Pancreas (tissue), 10 donors: ENCODE measurements around the gene LMF2. TPM values are rescaled to one million over a fixed set of nuclear protein-coding genes. Genes with fewer than 3 reads are reported as not detected.

Source experiments
- ATAC-seq, 4 donors: fragments of 200-7000 bp; cut with Tn5 transposase; one replicate each; pipeline versions ENCODE4 v1.8.0 to v1.9.1; 2020; ENCODE audit warnings: mild to moderate bottlenecking in 4 of 4, moderate library complexity in 4 of 4
- DNase-seq, 6 donors: peaks; one replicate each; pipeline ENCODE4 v3.0.0-alpha.2; 2020
- FAIRE-seq: peaks from 2 replicates; lab custom pipeline; 2012; peaks lifted over from hg19 to GRCh38; lab: Jason Lieb, UNC
- H3K27ac ChIP-seq, 4 donors: fragments of 200-600 bp; sonication (generic); 1 replicate in 3 of 4; 2 replicates in 1 of 4; pipeline versions ENCODE4 v1.5.0 to v1.8.0; 2020
- H3K27me3 ChIP-seq, 4 donors: fragments of 200-600 bp; one replicate each; pipeline ENCODE4 v1.8.0; 2021
- H3K36me3 ChIP-seq, 3 donors: fragments of 200-600 bp; sonication (generic) in 1 of 3; one replicate each; pipeline versions ENCODE4 v1.5.0 to v1.8.0; 2020 to 2021
- H3K4me1 ChIP-seq, 3 donors: fragments of 200-600 bp; one replicate each; pipeline ENCODE4 v1.8.0; 2021
- H3K4me3 ChIP-seq, 4 donors: fragments of 200-600 bp; sonication (generic) in 2 of 4; one replicate each; pipeline versions ENCODE4 v1.5.0 to v1.8.0; 2020 to 2021
- H3K9me3 ChIP-seq, 4 donors: fragments of 200-600 bp; one replicate each; pipeline ENCODE4 v1.8.0; 2021
- WGBS, 2 donors: extraction: QIAGEN DNeasy Blood & Tissue Kit; methylation state at CpG; one replicate each; pipeline ENCODE4 v1.1.7; 2013; 5-methylcytosine and 5-hydroxymethylcytosine counted together
- intact Hi-C, 3 donors: fragments of 100-400 bp; cut with DNase I; formaldehyde crosslinking; loops; one replicate each; pipeline versions ENCODE4 v1.11.1 to v1.14.2; 2022
- polyA plus RNA-seq, 2 donors: library from polyadenylated mRNA; stranded (reverse); fragments of 200-250 nt; gene quantifications; one replicate each; pipeline ENCODE4 v1.2.3, GENCODE V29; 2013
- total RNA-seq, 6 donors: library from RNA; stranded (reverse); fragmentation: NEBNext Ultra II Directional in 4 of 6; extraction: Animal tissue kit (Norgen Biotek cat#: 25700) in 4 of 6; gene quantifications; one replicate each; pipeline versions ENCODE4 v1.2.1 to v1.2.4, GENCODE V29; 2021 to 2023
- TF ChIP-seq, protein P1 (sequence below), 4 donors: fragments of 200-600 bp; sonication (generic) in 3 of 4; IDR thresholded peaks; one replicate each; pipeline versions ENCODE4 v1.5.0 to v1.8.0; 2021; ENCODE audit warnings: antibody characterized with exemption in 4 of 4
- donor health status: healthy with polysubstance abuse.
- donor health status: DM: no; HTN: no; CAD: no; lungs with moderate emphysema.
- donor health status: DM: no; HTN: no; CAD: no.
- donor health status: control.
- donor health status: control.
- donor health status: Bipolar disorder and iron deficiency.
- donor health status: DM: yes; HTN: yes; CAD: no.
- donor health status: DM: no; HTN: no; CAD: no.
- donor health status: DM: no; HTN: no; CAD: no.
- donor health status: DM: yes; HTN: yes; CAD: no.

The LMF2 gene
- total and polyA plus RNA-seq, 8 donors = 50.3 to 175 (median 135) TPM

- WGBS, 2 donors = 86 to 94% methylated on average over 8 of the region's 8 CpGs
- Histone ChIP-seq H3K4me3 (no peak overlapping the region), H3K4me1 (peaks cover 0 to 4% (median 0%) of the 10 kb centered on the region in 3 donors), H3K27ac (no peak overlapping the region), H3K9me3 (no peaks in the 10 kb centered on the region), H3K27me3 (peaks cover 0 to 4% (median 1%) of the 10 kb centered on the region in 4 donors), H3K36me3 (no peaks in the 10 kb centered on the region)
- ATAC-seq (no peak), FAIRE-seq (no peak), DNase-seq (no peak)
- intact Hi-C loops = no loop called here
- TF ChIP-seq, protein P1, sequence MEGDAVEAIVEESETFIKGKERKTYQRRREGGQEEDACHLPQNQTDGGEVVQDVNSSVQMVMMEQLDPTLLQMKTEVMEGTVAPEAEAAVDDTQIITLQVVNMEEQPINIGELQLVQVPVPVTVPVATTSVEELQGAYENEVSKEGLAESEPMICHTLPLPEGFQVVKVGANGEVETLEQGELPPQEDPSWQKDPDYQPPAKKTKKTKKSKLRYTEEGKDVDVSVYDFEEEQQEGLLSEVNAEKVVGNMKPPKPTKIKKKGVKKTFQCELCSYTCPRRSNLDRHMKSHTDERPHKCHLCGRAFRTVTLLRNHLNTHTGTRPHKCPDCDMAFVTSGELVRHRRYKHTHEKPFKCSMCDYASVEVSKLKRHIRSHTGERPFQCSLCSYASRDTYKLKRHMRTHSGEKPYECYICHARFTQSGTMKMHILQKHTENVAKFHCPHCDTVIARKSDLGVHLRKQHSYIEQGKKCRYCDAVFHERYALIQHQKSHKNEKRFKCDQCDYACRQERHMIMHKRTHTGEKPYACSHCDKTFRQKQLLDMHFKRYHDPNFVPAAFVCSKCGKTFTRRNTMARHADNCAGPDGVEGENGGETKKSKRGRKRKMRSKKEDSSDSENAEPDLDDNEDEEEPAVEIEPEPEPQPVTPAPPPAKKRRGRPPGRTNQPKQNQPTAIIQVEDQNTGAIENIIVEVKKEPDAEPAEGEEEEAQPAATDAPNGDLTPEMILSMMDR (IDR thresholded peaks at IDR 0.05) = no peak
These were observed 42.9 kb upstream of the LMF2 start for GRCh38 chr22:50550395-50550794.

DNA sequence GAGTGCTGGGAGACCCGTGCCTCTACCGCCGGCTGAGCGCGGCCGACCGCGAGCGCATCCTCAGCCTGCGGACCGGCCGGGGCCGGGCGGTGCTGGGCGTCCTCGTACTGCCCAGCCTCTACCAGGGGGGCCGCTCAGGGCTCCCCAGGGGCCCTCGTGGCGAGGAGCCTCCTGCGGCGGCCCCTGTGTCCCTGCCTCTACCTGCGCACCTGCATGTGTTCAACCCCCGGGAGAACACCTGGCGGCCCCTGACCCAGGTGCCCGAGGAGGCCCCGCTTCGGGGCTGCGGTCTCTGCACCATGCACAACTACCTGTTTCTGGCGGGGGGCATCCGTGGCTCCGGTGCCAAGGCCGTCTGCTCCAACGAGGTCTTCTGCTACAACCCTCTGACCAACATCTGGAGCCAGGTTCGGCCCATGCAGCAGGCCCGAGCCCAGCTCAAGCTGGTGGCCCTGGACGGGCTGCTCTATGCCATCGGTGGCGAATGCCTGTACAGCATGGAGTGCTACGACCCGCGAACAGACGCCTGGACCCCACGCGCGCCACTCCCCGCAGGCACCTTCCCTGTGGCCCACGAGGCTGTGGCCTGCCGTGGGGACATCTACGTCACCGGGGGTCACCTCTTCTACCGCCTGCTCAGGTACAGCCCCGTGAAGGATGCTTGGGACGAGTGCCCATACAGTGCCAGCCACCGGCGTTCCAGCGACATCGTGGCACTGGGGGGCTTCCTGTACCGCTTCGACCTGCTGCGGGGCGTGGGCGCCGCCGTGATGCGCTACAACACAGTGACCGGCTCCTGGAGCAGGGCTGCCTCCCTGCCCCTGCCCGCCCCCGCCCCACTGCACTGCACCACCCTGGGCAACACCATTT lies 41.7 kb upstream of the LMF2 start:
- H3K4me3 ChIP-seq = peak overlapping the region in 2 of 4 donors; percentile 16 to 37
- no peaks in the 10 kb centered on the region for H3K36me3 ChIP-seq
- 53 to 64% methylated on average over 62 to 68 of the region's 68 CpGs for WGBS, 2 donors
- peaks cover 0 to 4% (median 0%) of the 10 kb centered on the region in 3 donors for H3K4me1 ChIP-seq
- FAIRE-seq (no peak), DNase-seq (peak in 2 of 6 donors; percentile 33 to 67), ATAC-seq (peak in 1 of 4 donors; percentile 6)
- H3K27me3 ChIP-seq = peaks cover 0 to 4% (median 1%) of the 10 kb centered on the region in 4 donors
- TF ChIP-seq, protein P1 (IDR thresholded peaks at IDR 0.05) = no peak
- intact Hi-C loops = no loop called here
- no peak overlapping the region for H3K27ac ChIP-seq
- H3K9me3 ChIP-seq = no peaks in the 10 kb centered on the region

DNA sequence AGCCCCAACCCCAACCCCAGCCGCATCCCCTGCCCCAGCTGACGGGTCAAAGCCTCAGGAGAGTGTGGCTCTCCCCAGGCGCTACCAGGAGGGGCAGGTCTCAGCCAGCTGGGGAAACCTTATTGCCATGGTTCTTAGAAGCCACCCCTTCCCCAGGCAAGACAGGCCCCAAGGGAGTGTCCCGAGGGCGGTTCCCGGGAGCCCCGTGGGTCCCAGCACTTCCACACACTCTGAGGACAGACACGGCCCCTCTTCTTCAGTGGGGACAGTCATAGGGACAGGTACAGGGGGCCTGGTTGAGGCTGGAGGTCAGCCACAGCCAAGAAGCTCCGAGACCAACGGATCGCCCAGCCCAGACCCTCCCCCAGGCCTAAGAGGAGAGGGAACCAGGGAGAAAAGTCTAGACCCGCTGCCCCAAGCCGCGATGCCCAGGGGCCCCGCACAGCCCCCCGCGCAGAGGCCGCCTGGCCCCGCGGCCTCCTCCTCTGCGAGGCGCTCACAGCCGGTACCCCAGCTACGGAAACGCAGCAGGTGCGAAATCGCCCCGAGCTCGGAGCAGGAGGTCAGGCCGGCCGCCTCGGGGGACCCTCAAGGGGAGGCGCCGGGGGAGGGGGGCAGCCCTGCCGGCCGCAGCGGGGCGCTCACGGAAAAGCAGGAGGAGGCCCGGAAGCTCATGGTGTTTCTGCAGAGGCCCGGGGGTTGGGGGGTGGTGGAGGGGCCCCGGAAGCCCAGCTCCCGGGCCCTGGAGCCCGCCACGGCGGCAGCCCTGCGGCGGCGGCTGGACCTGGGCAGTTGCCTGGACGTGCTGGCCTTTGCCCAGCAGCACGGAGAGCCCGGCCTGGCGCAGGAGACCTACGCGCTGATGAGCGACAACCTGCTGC lies 40.8 kb upstream of the LMF2 start:
- H3K4me3 ChIP-seq = peak overlapping the region in 2 of 4 donors; percentile 16 to 37
- WGBS, 2 donors = 18 to 27% methylated on average over 37 to 56 of the region's 56 CpGs
- TF ChIP-seq, protein P1 (IDR thresholded peaks at IDR 0.05) = no peak
- no peaks in the 10 kb centered on the region for H3K9me3 ChIP-seq
- peak; percentile 14 to 44 (median 30) for ATAC-seq
- no peak for FAIRE-seq
- H3K27ac ChIP-seq = no peak overlapping the region
- H3K27me3 ChIP-seq = peaks cover 0 to 4% (median 1%) of the 10 kb centered on the region in 4 donors
- peak in 4 of 6 donors; percentile 46 to 76 (median 66) for DNase-seq
- no peaks in the 10 kb centered on the region for H3K36me3 ChIP-seq
- intact Hi-C loops = no loop called here
- peaks cover 0 to 4% (median 0%) of the 10 kb centered on the region in 3 donors for H3K4me1 ChIP-seq

DNA sequence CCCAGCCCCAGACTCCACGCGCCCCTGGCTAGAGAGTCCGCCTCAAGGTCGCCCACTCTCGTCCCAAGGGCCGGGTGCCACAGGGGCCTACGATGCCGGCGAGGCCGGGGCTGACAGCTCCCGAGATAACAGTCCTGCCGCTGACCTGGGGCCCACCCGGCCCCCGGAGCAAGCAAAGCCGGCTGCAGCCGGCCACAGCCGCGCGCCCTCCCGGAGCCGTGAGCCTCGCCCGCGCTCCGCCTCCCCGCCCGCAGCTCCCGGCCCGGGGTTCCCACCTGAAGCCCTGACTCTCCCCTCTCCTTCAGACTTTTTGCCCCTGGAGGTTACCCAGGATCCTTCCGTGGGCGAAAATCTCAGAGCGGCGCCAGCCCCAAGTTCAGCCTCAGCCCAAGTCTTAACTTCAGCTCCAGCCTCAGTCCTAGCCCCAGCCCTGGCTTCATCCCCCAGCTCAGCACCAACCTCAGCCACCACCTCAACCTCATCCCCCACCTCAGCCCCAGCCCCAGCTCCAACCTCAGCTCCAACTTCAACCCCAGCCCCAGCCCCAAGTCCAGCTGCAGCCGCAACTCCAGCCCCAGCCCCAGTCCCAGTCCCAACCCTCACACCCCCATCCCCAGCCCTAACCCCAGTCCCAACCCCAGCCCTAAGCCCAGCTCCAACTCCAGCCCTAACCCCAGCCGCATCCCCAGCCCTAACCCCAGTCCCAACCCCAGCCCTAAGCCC lies 39.9 kb upstream of the LMF2 start:
- TF ChIP-seq, protein P1 (IDR thresholded peaks at IDR 0.05) = no peak
- no peak for ATAC-seq
- H3K36me3 ChIP-seq = no peaks in the 10 kb centered on the region
- WGBS, 2 donors = 27 to 36% methylated on average over 25 to 35 of the region's 35 CpGs
- no peaks in the 10 kb centered on the region for H3K9me3 ChIP-seq
- no peak for FAIRE-seq
- H3K27ac ChIP-seq = no peak overlapping the region
- peak in 2 of 6 donors; percentile 24 to 79 for DNase-seq
- H3K27me3 ChIP-seq = peaks cover 0 to 4% (median 1%) of the 10 kb centered on the region in 4 donors
- intact Hi-C loops = no loop called here
- H3K4me1 ChIP-seq = peaks cover 0 to 4% (median 0%) of the 10 kb centered on the region in 3 donors
- no peak overlapping the region for H3K4me3 ChIP-seq
